BLaER1 treated with 17β-estradiol and CSF1 and Interleukin-3, amounts not matched to agents 10 nM and 100 nM (cell line): Measurements from ENCODE around the gene MVP.

ENCODE experiments used
- H3K27ac ChIP-seq, 11 experiments: shearing (Covaris generic); formaldehyde crosslinking; 2 replicates each; pipeline ENCODE4 v1.8.1; 2022
- H3K27me3 ChIP-seq, 11 experiments: shearing (Covaris generic); formaldehyde crosslinking; 2 replicates each; pipeline ENCODE4 v1.8.1; 2022
- H3K36me3 ChIP-seq, 11 experiments: shearing (Covaris generic); formaldehyde crosslinking; 2 replicates each; pipeline ENCODE4 v1.8.1; 2022
- H3K4me1 ChIP-seq, 10 experiments: shearing (Covaris generic); formaldehyde crosslinking; 2 replicates each; pipeline ENCODE4 v1.8.1; 2022
- H3K4me2 ChIP-seq, 11 experiments: shearing (Covaris generic); formaldehyde crosslinking; 2 replicates each; pipeline ENCODE4 v1.8.1; 2022
- H3K4me3 ChIP-seq, 10 experiments: shearing (Covaris generic); formaldehyde crosslinking; 2 replicates each; pipeline ENCODE4 v1.8.1; 2022
- H3K9ac ChIP-seq, 11 experiments: shearing (Covaris generic); formaldehyde crosslinking; 2 replicates each; pipeline ENCODE4 v1.8.1; 2022
- H3K9me3 ChIP-seq, 11 experiments: shearing (Covaris generic); formaldehyde crosslinking; replicated peaks in 1 of 11; 2 replicates each; pipeline ENCODE4 v1.8.1; 2022
- H4K20me1 ChIP-seq, 11 experiments: shearing (Covaris generic); formaldehyde crosslinking; 2 replicates each; pipeline ENCODE4 v1.8.1; 2022
- Cebpa-rat ChIP-seq, 11 experiments: shearing (Covaris generic); IDR thresholded peaks; 2 replicates each; pipeline ENCODE4 v1.8.1; 2022

The MVP gene

GRCh38 chr16:29794231-29794710, 26.0 kb upstream of the MVP start:
- peak overlapping the region in 6 of 11 experiments; percentile 33 to 93 (median 88); a peak in 5 of 22 replicates for H3K4me2 ChIP-seq
- H3K4me3 ChIP-seq, result no peak overlapping the region
- H3K9me3 ChIP-seq, result no peaks in the 10 kb centered on the region
- peaks cover 27 to 73% (median 68%) of the 10 kb centered on the region in 11 experiments for H3K36me3 ChIP-seq
- no peak for TF ChIP-seq Cebpa-rat (IDR thresholded peaks at IDR 0.05)
- H3K9ac ChIP-seq, result 0 out of 22 replicates have a peak overlapping the region, but pooled peaks of 1 of the 11 experiments have one; percentile 25
- H3K4me1 ChIP-seq, result peaks cover 29 to 51% (median 41%) of the 10 kb centered on the region in 10 experiments
- H3K27me3 ChIP-seq, result no peaks in the 10 kb centered on the region
- no peak overlapping the region for H3K27ac ChIP-seq
- H4K20me1 ChIP-seq, result peaks cover 0 to 45% (median 22%) of the 10 kb centered on the region in 11 experiments; a peak in 11 of 22 replicates

DNA sequence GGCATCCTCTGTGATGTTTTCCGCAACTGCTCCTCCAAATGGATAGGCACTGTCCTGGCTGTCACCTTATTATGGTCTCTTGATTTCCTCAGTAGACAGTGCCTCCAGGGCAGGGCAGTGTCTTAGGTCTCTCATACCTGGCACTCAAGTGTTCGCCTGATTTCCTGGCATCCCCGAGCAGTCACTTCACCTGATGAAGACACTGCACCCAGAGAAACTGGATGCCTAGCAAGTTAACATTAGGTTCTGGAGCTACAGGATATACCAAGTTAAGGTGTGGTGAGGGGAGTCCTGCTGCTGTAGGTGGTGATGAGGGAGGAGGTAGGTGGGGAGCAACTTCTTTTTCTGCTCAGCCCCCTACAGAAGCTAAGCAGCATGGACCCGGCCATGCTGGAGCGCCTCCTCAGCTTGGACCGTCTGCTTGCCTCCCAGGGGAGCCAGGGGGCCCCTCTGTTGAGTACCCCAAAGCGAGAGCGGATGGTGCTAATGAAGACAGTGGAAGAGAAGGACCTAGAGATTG, 17.8 kb upstream of the MVP start:
- Histone ChIP-seq H3K27ac (peak overlapping the region in 3 of 11 experiments; percentile 2 to 98 (median 96); a peak in 4 of 22 replicates), H3K9me3 (no peaks in the 10 kb centered on the region), H3K4me2 (peak overlapping the region in 10 of 11 experiments; percentile 77 to 99 (median 94); a peak in 12 of 22 replicates), H3K4me3 (no peak overlapping the region), H3K9ac (peak overlapping the region in 4 of 11 experiments; percentile 34 to 95 (median 64); a peak in 6 of 22 replicates), H3K27me3 (no peaks in the 10 kb centered on the region), H3K4me1 (peaks cover 22 to 38% (median 28%) of the 10 kb centered on the region in 10 experiments), H4K20me1 (peaks cover 0 to 10% (median 0%) of the 10 kb centered on the region in 11 experiments; a peak in 3 of 22 replicates), H3K36me3 (peaks cover 33 to 75% (median 63%) of the 10 kb centered on the region in 11 experiments)
- TF ChIP-seq Cebpa-rat (IDR thresholded peaks at IDR 0.05), result no peak

DNA sequence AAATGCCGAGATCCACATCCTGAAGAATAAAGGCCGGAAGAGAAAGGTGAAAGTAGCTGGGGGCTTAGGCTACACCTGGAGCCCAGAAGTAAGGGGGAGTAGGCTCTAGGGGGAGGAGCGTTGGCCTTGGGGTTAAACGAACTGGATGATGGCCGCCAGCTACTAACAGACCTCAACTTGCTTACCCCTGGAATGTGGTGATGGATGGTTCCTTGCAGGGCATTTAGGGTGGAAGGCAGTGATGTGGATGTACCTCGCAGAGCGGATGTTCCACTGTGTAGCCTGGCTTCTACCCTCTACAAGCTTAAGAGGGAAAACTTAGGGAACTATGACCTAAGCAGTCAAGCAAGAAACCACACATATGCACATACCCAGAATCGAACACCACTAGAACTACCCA, 16.2 kb upstream of the MVP start:
- no peaks in the 10 kb centered on the region for H3K27me3 ChIP-seq
- no peaks in the 10 kb centered on the region for H3K9me3 ChIP-seq
- peaks cover 6 to 21% (median 11%) of the 10 kb centered on the region in 11 experiments; a peak in 21 of 22 replicates for H4K20me1 ChIP-seq
- H3K4me3 ChIP-seq, result peak overlapping the region in 9 of 10 experiments; percentile 3 to 79 (median 73); a peak in 12 of 20 replicates
- H3K36me3 ChIP-seq, result peaks cover 23 to 75% (median 59%) of the 10 kb centered on the region in 11 experiments
- peak overlapping the region in 10 of 11 experiments; percentile 92 to 97 (median 94); a peak in 19 of 22 replicates for H3K9ac ChIP-seq
- TF ChIP-seq Cebpa-rat (IDR thresholded peaks at IDR 0.05), result no peak
- peak overlapping the region; percentile 77 to 99 (median 96) for H3K4me2 ChIP-seq
- H3K27ac ChIP-seq, result peak overlapping the region in 10 of 11 experiments; percentile 91 to 98 (median 96); a peak in 18 of 22 replicates
- H3K4me1 ChIP-seq, result peaks cover 29 to 45% (median 35%) of the 10 kb centered on the region in 10 experiments

DNA sequence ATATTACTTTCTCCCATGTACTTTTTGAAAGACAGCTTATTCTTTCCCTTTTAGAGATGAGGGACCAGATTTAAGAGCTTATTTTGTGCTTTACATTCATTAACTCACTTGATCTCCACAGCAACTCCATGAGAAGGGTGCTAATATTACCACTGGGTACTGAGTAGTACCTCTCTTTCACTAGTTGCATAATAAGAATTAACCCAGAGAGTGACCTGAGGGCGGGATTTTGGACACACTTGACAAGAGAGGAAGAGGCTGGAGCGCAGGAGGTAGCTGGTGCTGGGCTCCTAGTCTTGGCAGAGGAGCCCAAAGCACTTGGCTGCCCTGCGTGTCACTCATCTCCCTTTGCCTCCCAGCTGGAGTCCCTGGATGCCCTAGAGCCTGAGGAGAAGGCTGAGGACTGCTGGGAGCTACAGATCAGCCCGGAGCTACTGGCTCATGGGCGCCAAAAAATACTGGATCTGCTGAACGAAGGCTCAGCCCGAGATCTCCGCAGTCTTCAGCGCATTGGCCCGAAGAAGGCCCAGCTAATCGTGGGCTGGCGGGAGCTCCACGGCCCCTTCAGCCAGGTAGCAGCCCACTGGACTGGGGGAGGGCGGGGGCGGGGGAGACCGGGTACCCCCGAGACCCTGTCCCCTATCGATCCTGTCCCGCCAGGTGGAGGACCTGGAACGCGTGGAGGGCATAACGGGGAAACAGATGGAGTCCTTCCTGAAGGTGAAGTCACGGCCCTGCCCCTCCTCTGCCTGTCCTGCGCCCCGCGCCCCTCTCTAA, 15.6 kb upstream of the MVP start:
- TF ChIP-seq Cebpa-rat (IDR thresholded peaks at IDR 0.05), result no peak
- H3K4me3 ChIP-seq, result peak overlapping the region; percentile 67 to 79 (median 74)
- peak overlapping the region; percentile 92 to 97 (median 94) for H3K9ac ChIP-seq
- no peaks in the 10 kb centered on the region for H3K9me3 ChIP-seq
- peaks cover 34 to 51% (median 40%) of the 10 kb centered on the region in 10 experiments for H3K4me1 ChIP-seq
- H3K36me3 ChIP-seq, result peaks cover 22 to 74% (median 57%) of the 10 kb centered on the region in 11 experiments
- H3K27ac ChIP-seq, result peak overlapping the region; percentile 91 to 98 (median 96)
- peaks cover 11 to 21% (median 16%) of the 10 kb centered on the region in 11 experiments; a peak in 21 of 22 replicates for H4K20me1 ChIP-seq
- peak overlapping the region; percentile 77 to 99 (median 96) for H3K4me2 ChIP-seq
- no peaks in the 10 kb centered on the region for H3K27me3 ChIP-seq

- H3K4me2 ChIP-seq, result peak overlapping the region; percentile 77 to 99 (median 96)
- H3K9ac ChIP-seq, result peak overlapping the region; percentile 92 to 97 (median 94)
- H3K27me3 ChIP-seq, result no peaks in the 10 kb centered on the region
- TF ChIP-seq Cebpa-rat (IDR thresholded peaks at IDR 0.05), result no peak
- peaks cover 20 to 74% (median 57%) of the 10 kb centered on the region in 11 experiments; a peak in 21 of 22 replicates for H3K36me3 ChIP-seq
- H4K20me1 ChIP-seq, result peaks cover 19 to 28% (median 24%) of the 10 kb centered on the region in 11 experiments; a peak in 21 of 22 replicates
- peak overlapping the region; percentile 91 to 98 (median 96) for H3K27ac ChIP-seq
- H3K4me1 ChIP-seq, result peaks cover 42 to 59% (median 48%) of the 10 kb centered on the region in 10 experiments
- H3K4me3 ChIP-seq, result peak overlapping the region; percentile 67 to 79 (median 74)
- no peaks in the 10 kb centered on the region for H3K9me3 ChIP-seq
These were observed 14.8 kb upstream of the MVP start for GRCh38 chr16:29805232-29806098.

GRCh38 chr16:29806099-29806579, 14.1 kb upstream of the MVP start, which contains the start of gene MAZ:
Gene MAZ (plus strand): TSS chr16:29806529. CDS start chr16:29806702, 173 bp downstream.
- H3K27me3 ChIP-seq, result no peaks in the 10 kb centered on the region
- no peaks in the 10 kb centered on the region for H3K9me3 ChIP-seq
- peak within 1 kb of the TSS; percentile 95 to 100 (median 100) for H3K4me2 ChIP-seq
- peak within 1 kb of the TSS; percentile 92 to 99 (median 97) for H3K9ac ChIP-seq
- peaks cover 14 to 69% (median 51%) of the 10 kb centered on the region in 11 experiments; a peak in 21 of 22 replicates for H3K36me3 ChIP-seq
- peak within 1 kb of the TSS; percentile 75 to 88 (median 81) for H3K4me3 ChIP-seq
- H4K20me1 ChIP-seq, result peaks cover 24 to 35% (median 31%) of the 10 kb centered on the region in 11 experiments; a peak in 21 of 22 replicates
- peak within 1 kb of the TSS; percentile 92 to 98 (median 96) for H3K27ac ChIP-seq
- peaks cover 48 to 65% (median 55%) of the 10 kb centered on the region in 10 experiments for H3K4me1 ChIP-seq
- TF ChIP-seq Cebpa-rat (IDR thresholded peaks at IDR 0.05), result no peak

DNA sequence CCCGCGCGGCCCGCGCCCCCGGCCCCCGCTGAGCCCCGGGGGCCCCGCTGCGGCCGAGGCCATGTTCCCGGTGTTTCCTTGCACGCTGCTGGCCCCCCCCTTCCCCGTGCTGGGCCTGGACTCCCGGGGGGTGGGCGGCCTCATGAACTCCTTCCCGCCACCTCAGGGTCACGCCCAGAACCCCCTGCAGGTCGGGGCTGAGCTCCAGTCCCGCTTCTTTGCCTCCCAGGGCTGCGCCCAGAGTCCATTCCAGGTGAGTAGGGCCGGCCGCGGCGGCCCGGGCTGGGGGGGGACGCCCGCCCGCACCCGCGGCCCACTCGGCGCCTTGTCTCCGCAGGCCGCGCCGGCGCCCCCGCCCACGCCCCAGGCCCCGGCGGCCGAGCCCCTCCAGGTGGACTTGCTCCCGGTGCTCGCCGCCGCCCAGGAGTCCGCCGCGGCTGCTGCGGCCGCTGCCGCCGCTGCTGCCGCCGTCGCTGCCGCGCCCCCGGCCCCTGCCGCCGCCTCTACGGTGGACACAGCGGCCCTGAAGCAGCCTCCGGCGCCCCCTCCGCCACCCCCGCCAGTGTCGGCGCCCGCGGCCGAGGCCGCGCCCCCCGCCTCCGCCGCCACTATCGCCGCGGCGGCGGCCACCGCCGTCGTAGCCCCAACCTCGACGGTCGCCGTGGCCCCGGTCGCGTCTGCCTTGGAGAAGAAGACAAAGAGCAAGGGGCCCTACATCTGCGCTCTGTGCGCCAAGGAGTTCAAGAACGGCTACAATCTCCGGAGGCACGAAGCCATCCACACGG, 13.4 kb upstream of the MVP start:
- Histone ChIP-seq H3K4me1 (peaks cover 54 to 66% (median 62%) of the 10 kb centered on the region in 10 experiments), H3K4me3 (peak overlapping the region; percentile 74 to 88 (median 81)), H3K36me3 (peaks cover 11 to 62% (median 44%) of the 10 kb centered on the region in 11 experiments; a peak in 21 of 22 replicates), H3K27ac (peak overlapping the region; percentile 79 to 98 (median 96)), H3K9ac (peak overlapping the region; percentile 90 to 99 (median 96)), H3K4me2 (peak overlapping the region; percentile 95 to 100 (median 100)), H3K27me3 (no peaks in the 10 kb centered on the region), H4K20me1 (peaks cover 24 to 40% (median 37%) of the 10 kb centered on the region in 11 experiments; a peak in 21 of 22 replicates), H3K9me3 (no peaks in the 10 kb centered on the region)
- TF ChIP-seq Cebpa-rat (IDR thresholded peaks at IDR 0.05), result no peak
